ENCODE measurements around the gene HS3ST2.

- no peak for TF ChIP-seq POLR2A (IDR thresholded peaks at IDR 0.05; ENCODE audit: low read length)
- no peak for TF ChIP-seq USF2 (IDR thresholded peaks at IDR 0.05)
- TF ChIP-seq ZC3H11A (IDR thresholded peaks at IDR 0.05) = no peak
- TF ChIP-seq TP53 (CRISPR knock-in tag; IDR thresholded peaks at IDR 0.05) = no peak
- no peak for TF ChIP-seq CBX8 (IDR thresholded peaks at IDR 0.05)
Observed at GRCh38 chr16:22941970-22942501, 128.1 kb downstream of the HS3ST2 start.

Data from A549 (cell line).